ENCODE data around the gene NDUFB8.

NDUFB8 gene

DNA sequence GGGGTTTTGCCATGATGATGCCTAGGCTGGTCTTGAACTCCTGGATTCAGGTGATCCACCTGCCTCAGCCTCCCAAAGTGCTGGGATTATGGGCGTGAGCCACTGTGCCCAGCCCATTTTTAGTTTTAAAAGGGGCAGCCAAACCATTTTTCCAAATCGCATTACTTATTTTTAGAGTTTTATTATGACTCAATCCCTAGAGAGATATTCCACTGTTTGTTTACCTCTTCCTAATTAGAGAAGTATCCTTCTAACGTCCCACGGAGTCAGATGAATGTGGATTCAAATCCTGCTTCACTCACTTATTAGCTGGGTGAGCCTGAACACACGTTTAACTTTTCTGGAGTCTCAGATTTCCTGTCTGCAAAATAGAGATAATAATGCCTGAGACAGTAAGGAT is 51.7 kb downstream of the NDUFB8 start:
- DNase-seq (ENCODE audit: low read depth) = no peak
- no peak overlapping the region for H3K4me3 ChIP-seq (ENCODE audit: low read length)
- TF ChIP-seq, protein P1, sequence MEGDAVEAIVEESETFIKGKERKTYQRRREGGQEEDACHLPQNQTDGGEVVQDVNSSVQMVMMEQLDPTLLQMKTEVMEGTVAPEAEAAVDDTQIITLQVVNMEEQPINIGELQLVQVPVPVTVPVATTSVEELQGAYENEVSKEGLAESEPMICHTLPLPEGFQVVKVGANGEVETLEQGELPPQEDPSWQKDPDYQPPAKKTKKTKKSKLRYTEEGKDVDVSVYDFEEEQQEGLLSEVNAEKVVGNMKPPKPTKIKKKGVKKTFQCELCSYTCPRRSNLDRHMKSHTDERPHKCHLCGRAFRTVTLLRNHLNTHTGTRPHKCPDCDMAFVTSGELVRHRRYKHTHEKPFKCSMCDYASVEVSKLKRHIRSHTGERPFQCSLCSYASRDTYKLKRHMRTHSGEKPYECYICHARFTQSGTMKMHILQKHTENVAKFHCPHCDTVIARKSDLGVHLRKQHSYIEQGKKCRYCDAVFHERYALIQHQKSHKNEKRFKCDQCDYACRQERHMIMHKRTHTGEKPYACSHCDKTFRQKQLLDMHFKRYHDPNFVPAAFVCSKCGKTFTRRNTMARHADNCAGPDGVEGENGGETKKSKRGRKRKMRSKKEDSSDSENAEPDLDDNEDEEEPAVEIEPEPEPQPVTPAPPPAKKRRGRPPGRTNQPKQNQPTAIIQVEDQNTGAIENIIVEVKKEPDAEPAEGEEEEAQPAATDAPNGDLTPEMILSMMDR (conservative IDR thresholded peaks at IDR 0.05; ENCODE audit: low read depth, low read length) = no peak

All from retinal pigment epithelial cell (primary cell).